NCI-H187 (cell line): ENCODE results near the gene GLIS2.

Experiments
- DNase-seq, 2 experiments: peaks; one replicate each; lab custom pipeline; 2025; lab: John Stamatoyannopoulos, UW

The GLIS2 gene

DNA sequence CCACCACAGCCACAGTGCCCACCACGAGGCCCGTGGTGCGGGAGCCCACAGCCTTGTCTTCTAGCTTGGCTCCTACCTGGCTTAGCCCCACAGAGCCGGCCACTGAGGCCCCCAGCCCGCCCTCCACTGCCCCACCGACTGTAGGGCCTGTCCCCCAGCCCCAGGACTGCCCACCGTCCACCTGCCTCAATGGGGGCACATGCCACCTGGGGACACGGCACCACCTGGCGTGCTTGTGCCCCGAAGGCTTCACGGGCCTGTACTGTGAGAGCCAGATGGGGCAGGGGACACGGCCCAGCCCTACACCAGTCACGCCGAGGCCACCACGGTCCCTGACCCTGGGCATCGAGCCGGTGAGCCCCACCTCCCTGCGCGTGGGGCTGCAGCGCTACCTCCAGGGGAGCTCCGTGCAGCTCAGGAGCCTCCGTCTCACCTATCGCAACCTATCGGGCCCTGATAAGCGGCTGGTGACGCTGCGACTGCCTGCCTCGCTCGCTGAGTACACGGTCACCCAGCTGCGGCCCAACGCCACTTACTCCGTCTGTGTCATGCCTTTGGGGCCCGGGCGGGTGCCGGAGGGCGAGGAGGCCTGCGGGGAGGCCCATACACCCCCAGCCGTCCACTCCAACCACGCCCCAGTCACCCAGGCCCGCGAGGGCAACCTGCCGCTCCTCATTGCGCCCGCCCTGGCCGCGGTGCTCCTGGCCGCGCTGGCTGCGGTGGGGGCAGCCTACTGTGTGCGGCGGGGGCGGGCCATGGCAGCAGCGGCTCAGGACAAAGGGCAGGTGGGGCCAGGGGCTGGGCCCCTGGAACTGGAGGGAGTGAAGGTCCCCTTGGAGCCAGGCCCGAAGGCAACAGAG is 66.3 kb downstream of the GLIS2 start:
- no peak for DNase-seq

GRCh38 chr16:4382795-4383357 is 67.0 kb downstream of the GLIS2 start:
- DNase-seq, result no peak

DNA sequence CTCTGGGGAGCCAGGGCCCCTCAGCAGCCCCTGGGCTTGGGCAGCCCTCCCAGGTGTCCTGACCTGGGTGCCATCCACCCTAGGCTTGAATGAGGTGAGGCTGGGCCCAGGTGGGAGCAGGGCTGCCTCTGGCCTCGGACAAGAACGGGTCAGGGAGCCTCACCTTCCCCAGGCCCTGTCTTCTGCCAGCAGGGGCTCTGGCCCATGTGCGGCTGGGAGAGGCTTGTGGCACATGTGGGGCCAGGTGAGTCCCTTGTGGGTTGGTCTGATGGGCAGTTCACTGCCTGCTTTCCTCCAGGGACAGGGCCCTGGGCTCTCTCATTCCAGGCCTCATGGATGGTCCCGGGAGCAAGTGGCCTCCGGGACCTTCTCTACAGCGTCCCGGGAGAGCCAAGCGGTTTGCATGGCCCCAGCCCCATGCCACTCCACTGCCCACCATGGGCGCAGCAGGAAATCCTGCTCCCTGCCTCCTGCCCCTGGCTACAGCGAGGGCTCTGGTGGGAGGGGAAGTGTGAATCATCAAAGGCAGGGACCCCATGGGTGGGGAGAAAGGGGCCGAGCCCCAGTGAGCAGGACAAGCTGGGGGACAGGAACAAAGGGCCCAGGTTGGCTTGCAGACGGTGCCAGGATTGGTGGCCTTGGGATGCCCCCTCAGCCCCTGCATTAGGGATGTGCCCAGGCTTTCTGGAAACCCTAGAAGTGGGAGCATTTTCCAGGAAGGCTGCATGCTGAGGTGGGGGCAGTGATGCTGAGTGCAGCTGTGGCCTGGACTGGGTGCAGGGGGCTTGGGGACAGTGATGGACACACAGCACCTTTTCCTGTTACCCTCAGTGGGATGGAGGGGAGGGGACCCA is 68.0 kb downstream of the GLIS2 start:
- DNase-seq, result no peak

DNA sequence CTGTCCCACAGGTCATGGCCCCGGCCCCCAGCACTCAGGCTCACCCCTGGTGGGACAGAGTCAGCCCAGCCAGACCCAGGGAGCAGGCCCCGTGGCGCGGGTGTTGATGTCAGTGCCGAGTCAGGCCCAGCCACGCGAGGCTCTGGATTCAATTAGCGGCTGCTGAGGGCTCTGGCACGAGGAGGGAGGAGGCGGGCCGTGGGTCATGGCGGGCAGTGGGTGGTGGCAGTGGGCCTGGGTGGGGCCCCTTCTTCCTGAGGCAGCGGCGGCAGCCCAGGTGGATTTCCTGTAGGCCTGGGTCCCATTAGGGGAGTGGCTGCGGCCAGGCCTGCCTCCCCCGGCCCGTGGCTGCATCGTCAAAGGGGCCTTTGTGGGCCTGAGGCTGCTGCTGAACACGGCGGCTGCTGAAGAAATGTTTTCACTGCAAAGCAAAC is 68.7 kb downstream of the GLIS2 start:
- no peak for DNase-seq

DNA sequence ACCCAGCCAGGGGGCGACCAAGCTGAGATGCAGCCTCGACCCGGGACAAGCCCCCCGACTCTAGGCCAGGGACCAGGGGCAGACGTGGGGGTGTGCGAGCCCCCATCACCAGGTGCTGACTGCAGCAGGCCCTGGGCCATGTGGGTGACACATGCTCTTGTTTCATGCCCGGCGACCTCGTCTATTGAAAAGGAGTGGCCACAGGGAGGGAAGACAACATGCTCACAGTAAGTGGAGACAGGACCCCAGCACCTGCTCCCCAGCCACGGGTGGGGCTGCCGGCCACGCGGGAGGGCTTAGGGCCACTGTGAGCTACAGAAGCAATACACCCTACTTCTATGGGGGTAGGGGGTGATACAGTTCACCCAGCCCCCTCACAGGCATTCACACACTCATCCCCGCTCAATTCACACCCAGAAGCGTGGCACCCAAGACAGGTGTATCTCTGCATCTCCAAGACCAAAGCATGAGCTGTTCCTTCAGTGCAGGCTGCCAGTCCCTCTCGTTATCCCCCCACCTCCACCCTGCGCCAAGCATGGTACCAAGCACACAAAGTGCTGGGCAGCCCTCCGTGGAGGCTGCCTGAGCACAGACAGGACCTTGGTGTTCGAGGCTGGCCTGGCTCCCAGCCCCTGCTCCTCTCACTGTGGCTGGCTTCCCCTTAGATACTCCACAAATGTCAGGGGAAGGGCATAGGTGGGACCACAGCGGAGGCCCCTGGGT is 69.4 kb downstream of the GLIS2 start:
- no peak for DNase-seq

DNA sequence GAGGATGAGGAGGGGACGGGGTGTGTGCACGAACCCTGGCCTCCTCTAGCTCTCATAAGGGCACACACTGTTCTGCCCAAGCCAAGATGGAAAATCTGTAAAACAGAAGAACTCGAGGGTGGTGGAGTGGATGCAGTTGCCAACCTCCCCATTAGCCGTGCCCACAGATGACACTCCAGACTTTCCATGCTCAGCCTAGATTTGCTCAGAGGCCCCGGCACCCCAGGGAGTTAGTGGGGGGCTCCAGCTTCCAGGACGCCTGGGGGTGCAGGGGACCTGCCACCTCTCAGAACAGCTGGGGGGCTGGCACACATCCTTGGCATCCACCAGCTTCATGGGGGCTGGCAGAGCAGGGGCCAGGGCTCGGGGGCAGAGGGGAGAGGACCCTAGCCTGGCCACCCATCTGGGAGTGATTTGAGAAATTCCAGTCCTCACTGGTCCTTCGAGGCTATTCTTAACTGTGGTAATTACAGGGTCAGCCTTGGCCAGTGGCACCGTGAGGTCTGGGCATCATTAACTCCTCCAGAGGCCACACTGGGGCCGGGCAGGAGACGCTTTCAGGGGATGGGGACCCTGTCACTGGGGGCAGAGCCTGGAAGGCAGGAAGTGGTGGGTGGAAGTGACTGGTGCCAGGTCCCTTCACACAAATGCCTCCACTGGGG is 70.1 kb downstream of the GLIS2 start:
- DNase-seq, result no peak

DNA sequence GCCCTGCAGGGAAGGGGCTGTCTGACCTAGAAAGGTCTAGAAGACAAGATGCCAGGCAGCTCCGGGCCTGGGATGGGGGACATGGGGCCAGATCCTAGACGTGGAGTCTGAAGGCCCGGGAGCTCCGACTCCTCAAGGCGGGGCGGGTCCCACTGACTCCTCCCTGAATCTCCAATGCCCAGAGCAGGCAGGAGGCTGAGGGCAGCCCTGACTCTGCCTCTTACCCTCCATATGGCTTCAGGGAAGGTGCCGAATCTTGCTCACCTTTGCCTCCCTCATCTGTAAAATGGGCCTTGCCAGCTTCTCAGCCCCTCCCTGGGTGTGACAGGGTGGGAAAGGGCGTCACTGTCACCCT is 70.6 kb downstream of the GLIS2 start:
- DNase-seq, result no peak

DNA sequence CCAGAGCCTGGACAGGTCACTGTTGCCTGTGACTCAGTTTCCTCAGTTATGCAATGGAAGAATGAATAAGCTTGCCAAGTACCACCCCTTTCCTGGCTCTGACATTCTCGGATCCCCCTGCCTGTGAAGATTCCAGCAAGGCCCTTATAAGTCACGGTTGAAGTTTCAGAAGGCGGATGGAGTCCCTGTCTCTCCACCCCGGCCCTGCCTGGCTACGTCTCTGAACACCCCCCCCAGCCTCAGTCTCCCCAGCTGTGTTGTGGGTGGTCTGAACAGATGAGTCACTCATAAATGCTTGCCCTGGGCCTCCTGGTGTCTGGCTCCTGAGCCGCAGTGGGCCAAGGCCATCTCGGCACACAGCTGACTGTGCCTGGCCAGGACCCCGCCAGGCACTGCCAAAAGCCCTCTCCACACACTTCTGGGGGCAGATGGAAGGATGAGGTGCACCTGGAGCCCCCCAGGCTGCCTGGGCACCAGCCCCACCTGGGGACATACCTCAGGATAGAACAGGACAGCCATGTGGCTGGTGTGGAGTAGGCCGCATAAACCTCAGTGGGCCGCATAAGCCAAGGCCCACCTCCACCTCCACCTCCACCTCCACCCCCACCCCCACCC is 71.2 kb downstream of the GLIS2 start:
- DNase-seq, result no peak

- DNase-seq, result no peak
These were observed 71.9 kb downstream of the GLIS2 start for GRCh38 chr16:4387781-4388180.

DNA sequence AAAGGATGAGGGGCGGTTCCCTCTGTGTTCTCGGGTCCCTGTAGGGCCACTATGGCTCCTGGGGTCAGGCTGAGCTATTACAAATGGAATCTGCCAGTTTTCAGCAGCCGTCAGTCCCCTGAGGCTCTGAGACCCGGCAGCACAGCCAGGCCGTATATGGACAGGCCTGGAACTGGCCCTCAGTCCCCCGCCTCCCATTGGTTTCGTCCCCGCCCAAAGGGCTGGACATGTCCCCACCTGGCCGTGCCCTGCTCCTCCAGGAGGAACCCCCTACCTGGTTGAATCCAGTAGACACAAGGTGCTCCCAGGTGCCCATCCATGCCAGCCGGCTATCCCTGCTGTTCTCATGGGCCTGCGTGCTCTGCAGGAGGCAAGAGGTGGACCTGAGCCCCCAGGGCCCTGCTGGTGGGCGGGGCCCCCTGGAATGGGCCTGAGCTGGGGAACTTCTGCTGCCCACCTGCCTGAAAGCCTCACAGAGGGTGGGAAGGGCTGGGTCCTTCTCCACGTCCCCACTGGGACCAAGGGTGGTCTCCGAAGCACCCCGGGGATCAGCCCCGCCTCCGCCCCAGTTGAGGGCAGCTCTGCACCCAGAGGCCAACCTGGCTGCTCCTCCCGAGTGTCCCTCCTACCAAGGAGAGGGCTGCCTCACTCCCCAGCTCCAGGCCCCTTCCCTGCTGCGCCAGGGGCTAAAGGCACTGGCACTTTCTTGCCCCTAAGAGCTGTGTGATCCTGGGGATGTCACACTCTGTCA is 72.6 kb downstream of the GLIS2 start:
- DNase-seq, result no peak
